OCI-M2 (cell line): ENCODE data around the gene SLC44A5.
"Not testable (repeated sequence)": the region's sequence is repeated elsewhere in the genome, so short reads cannot be mapped to it uniquely, and the experiment has no call there.

ENCODE experiments used
- DNase-seq: peaks from one replicate; lab custom pipeline; 2025; ENCODE audit not compliant: unreplicated experiment; lab: John Stamatoyannopoulos, UW

SLC44A5 gene

DNA sequence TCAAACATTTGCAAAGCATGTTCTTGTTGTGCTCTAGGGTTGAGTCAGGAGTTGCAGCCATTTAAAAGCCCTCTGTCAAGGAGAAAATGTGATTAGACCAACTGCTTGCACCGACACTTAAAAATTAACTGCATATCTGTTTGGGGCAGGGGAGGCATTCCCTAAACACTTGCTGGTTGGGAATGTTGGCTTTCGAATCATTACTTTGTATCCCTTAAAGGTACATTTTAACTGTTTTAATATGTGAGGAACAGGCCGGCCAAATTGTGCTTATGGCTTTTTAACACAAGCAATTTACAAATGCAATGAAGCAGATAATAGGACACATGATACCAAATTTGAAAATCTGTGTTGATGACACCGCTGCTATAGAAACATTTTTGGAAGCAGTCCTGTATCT, 317.6 kb downstream of the SLC44A5 start:
- no peak for DNase-seq

DNA sequence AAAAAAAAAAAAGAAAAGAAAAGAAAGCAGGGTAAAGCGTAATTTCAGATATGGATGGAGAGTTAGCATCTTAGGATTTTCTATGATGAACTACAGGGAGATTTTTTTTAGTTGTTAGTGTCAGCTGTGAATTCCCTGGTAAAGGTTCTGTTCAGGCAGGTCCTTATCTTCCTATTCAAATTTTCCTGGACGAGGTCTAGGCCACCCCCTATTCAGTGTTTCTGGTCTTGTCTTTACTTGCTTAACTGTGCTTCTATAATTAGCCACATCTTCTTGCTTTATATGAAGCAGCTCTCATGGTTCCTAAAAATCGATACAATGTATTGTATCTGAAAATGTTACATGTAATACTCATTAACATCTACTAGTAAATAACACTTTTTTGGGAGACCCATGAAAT, 318.9 kb downstream of the SLC44A5 start:
- no peak for DNase-seq

DNA sequence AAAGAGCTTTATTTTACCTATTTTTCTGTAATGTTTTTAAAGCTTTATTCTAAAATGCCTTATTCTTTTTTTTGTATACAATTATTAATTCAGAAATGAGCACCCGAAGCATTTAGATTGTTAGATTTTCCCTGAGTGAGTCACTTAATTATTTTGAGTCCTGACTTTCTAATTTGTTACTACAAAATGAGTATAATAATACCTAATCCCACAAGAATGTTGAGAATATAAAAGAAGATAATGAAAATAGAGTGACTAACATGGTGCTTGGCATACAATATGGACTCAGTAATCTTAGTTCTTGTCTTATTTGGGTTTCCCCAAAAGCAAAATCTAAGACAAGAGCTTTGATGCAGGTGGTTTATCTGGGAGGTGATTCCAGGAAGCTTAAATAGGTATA, 334.5 kb downstream of the SLC44A5 start:
- no peak for DNase-seq

DNA sequence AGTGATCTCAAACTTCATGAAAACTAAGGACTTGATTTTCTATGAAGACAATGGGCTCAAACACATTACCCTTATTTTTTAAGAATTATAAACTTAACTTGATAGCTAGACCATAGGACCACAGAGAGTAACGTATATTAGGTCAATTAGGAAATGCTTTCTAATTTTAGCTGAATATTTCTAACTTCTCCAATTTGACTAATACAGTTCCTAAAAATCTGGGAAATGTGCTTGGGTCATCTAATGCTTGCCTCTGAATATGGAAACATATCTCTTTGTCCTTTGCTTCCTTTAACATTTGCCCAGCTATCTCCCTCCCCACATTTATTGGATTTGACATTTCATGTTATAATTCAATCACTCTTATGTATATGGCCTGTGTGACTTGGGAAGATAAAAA, 335.3 kb downstream of the SLC44A5 start:
- no peak for DNase-seq

GRCh38 chr1:75274920-75275506, 335.9 kb downstream of the SLC44A5 start:
- DNase-seq, result no peak

GRCh38 chr1:75273110-75273509, 337.8 kb downstream of the SLC44A5 start:
- DNase-seq, result peak; percentile 16

- DNase-seq, result peak; percentile 11
Observed at GRCh38 chr1:75265792-75266191, 345.1 kb downstream of the SLC44A5 start.

DNA sequence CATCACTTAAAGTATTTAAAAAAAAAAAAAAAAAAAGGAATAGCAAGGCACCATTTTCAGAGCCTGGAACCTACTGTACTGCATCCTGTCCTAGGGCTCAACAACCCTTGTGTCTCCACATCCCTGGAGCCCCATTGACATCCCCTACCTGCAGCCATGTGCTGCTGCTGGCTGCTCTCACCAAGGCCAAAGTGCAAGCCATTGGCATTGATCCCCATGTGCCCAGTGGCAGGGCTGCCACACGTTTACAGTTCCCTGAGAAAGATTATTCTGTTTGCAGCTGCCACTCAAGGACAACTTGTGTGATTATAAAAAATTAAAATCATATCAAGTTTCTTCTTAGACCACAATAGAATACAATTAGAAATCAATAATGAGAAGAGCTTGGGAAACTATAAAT, 346.8 kb downstream of the SLC44A5 start:
- DNase-seq, result no peak

DNA sequence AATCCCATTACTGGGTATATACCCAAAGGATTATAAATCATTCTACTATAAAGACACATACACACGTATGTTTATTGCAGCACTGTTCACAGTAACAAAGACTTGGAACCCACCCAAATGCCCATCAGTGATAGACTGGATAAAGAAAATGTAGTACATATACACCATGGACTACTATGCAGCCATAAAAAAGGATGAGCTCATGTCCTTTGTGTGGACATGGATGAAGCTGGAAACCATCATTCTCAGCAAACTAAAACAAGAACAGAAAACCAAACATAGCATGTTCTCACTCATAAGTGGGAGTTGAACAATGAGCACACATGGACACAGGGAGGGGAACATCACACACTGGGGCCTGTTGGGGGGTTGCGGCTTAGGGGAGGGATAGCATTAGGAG, 347.3 kb downstream of the SLC44A5 start:
- not testable (repeated sequence) for DNase-seq

- not testable (repeated sequence) for DNase-seq
Observed at GRCh38 chr1:75261946-75262345, 349.0 kb downstream of the SLC44A5 start.

DNA sequence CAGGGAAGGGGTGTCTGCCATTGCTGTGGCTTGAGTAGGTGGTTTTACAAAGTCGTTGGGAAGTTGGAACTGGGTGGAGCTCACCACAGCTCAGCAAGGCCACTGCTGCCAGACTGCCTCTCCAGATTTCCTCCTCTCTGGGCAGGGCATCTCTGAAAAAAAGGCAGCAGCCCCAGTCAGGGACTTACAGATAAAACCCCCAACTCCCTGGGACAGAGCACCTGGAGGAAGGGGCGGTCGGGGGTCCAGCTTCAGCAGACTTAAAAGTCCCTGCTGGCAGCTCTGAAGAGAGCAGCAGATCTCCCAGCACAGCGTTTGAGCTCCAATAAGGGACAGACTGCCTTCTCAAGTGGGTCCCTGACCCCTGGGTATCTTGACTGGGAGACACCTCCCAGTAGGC, 352.6 kb downstream of the SLC44A5 start:
- DNase-seq, result no peak

- no peak for DNase-seq
Observed at GRCh38 chr1:75257424-75257823, 353.5 kb downstream of the SLC44A5 start.

- DNase-seq, result not testable (repeated sequence)
Observed at GRCh38 chr1:75250114-75250513, 360.8 kb downstream of the SLC44A5 start.

- DNase-seq, result no peak
Observed at GRCh38 chr1:75245239-75245638, 365.7 kb downstream of the SLC44A5 start.

DNA sequence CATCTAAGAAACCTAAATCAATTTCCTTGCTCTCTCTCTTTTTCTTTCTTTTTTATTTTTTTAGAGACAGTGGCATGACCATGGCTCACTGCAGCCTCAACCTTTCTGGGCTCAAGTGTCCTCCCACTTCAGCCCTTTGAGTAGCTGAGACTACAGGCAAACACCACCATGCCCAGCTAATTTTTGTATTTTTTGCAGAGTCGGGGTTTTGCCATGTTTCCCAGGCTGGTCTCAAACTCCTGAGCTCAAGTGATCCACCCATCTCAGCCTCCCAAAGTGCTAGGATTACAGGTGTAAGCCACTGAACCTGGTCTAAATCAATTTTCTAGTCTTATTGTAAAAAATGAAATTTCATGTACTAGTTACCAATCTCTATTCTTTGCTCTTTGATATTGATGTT, 367.8 kb downstream of the SLC44A5 start:
- DNase-seq, result no peak

DNA sequence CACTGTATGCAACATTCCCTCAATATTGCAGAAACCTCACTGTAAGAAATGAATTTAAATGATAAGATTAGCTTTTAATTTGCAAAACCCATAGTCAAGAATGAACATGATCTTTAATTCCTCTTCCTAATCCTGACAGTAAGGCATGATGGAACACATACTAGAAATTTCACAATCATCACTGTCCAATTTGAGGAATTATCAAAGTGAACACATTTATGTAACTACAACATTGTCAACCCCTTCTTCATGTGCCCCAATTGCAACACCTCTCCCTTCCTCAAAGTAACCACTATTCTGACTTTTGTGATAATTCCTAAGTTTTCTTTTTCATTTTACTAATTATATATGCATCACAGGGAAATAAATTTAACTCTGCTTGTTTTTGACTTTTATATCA, 373.6 kb downstream of the SLC44A5 start:
- no peak for DNase-seq

DNA sequence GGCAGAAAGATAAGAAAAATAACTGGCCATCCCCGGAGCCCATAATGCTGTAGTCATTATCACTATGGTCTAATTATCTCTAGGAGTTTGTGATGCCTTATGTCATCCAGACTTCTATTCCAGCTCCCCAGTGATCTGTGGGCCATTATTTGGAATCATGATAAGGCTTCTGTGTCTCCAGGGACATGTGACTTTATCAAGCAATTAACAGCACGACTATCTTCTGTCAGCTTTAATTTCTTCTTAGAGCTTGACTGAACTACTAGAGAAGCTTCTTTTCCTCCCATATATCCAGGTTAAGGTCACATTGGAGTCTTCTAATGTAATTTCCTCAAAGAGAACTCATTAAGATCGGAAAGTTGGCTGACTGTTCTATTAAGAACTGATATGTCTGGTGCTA, 376.4 kb downstream of the SLC44A5 start:
- DNase-seq, result no peak

DNA sequence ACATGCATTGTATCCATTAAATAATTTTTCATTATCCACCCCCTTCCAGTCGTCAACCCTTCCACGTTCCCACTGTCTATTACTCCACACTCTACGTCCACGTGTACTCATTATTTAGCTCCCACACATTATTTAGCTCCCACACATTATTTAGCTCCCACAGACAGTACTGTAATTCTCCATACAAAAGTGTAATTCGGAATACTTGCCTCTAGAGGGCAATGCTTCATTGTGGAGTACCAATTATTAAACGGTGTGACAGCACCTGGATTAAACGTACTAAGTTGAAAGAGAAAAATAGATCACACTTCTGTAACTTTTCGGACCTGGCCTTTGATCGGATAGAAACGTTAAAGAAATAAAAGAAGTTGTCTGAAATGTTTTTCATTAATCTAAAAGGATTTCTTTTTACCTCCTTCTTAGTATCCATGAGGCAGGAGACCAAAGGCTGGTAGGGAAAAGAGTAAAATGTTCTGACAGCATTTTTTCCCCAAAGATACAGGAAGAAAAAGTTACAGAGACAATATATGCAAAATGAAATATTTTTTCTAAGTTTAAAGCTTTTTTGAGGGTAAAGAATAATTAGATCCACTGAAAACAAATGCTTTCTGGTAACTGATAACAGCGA, 377.5 kb downstream of the SLC44A5 start:
- no peak for DNase-seq

DNA sequence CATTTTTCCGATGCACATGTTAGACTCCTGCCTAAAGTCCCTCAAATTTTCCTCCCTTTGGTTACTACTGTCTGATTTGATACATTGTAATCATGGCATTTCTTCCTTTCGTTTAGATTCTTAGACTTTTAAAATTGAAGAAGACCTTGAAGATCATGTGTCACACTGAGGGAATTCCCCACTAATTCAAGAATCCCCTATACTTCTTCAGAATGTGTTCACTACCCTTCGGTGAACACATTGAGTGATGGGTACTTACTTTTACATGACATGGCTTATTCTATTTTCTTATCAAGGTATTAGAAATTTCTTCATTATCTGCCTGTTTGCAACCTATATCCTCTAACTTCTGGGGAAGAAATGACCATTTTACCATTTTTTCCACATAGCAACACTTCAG, 390.8 kb downstream of the SLC44A5 start:
- DNase-seq, result no peak

GRCh38 chr1:75214017-75214416, 396.9 kb downstream of the SLC44A5 start:
- no peak for DNase-seq

- no peak for DNase-seq
Observed at GRCh38 chr1:75211648-75212047, 399.3 kb downstream of the SLC44A5 start.

DNA sequence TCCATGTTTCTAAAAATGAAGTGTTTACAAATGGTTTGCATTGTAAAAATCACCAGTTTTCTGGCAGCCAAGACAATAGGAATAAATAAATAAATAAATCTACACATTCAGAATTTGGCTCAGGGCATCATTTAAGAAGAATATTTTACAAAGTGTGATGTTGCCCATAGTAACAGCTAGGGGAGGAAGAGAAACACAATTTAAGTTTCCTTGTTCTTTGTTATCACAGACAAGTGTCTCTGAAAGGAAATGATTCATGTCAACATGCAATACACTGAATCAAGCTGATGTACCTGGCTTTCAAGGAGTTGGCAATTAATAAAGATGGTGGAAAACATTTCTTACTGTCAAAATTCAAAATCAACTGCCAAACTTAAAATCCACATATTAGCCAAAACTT, 402.1 kb downstream of the SLC44A5 start:
- DNase-seq, result no peak
